ENCODE data around the gene LPGAT1. TPM values are rescaled to one million over a fixed set of nuclear protein-coding genes. Genes with fewer than 3 reads are reported as not detected.

Gene LPGAT1
- total RNA-seq, 2 donors from 2014 or later, result 29.6 to 81.7 TPM

GRCh38 chr1:211811126-211811525 is 19.4 kb downstream of the LPGAT1 start:
- no peaks in the 10 kb centered on the region for H3K4me1 ChIP-seq (replicated peaks)
- no peak for DNase-seq (ENCODE audit: low spot score)
- H3K4me3 ChIP-seq, result no peak overlapping the region
- H3K27me3 ChIP-seq (replicated peaks; ENCODE audit: insufficient read depth), result no peaks in the 10 kb centered on the region
- 56% methylated on average over 3 of the region's 3 CpGs for WGBS
- intact Hi-C loops (cut with DNase I), result no loop called here
- no peak overlapping the region for H3K27ac ChIP-seq
- H3K9me3 ChIP-seq, result no peaks in the 10 kb centered on the region
- TF ChIP-seq CTCF (IDR thresholded peaks at IDR 0.05), result no peak
- TF ChIP-seq POLR2A (IDR thresholded peaks at IDR 0.05), result no peak
- TF ChIP-seq POLR2AphosphoS5 (IDR thresholded peaks at IDR 0.05), result no peak
- H3K36me3 ChIP-seq, result no peaks in the 10 kb centered on the region

- no peak for TF ChIP-seq CTCF (IDR thresholded peaks at IDR 0.05)
- Histone ChIP-seq H3K4me3 (no peak overlapping the region), H3K27me3 (replicated peaks; ENCODE audit: insufficient read depth) (no peaks in the 10 kb centered on the region), H3K27ac (no peak overlapping the region), H3K36me3 (no peaks in the 10 kb centered on the region), H3K4me1 (replicated peaks) (no peaks in the 10 kb centered on the region), H3K9me3 (no peaks in the 10 kb centered on the region)
- no peak for DNase-seq (ENCODE audit: low spot score)
- WGBS, result 49% methylated on average over 2 of the region's 2 CpGs
- intact Hi-C loops (cut with DNase I), result no loop called here
These were observed 22.1 kb downstream of the LPGAT1 start for GRCh38 chr1:211808475-211808874.

GRCh38 chr1:211804915-211805314 is 25.6 kb downstream of the LPGAT1 start:
- Histone ChIP-seq H3K27me3 (replicated peaks; ENCODE audit: insufficient read depth) (no peaks in the 10 kb centered on the region), H3K9me3 (no peaks in the 10 kb centered on the region), H3K4me3 (no peak overlapping the region), H3K4me1 (replicated peaks) (no peaks in the 10 kb centered on the region), H3K27ac (no peak overlapping the region), H3K36me3 (no peaks in the 10 kb centered on the region)
- 83% methylated on average over 2 of the region's 2 CpGs for WGBS
- intact Hi-C loops (cut with DNase I), result no loop called here
- no peak for DNase-seq (ENCODE audit: low spot score)
- no peak for TF ChIP-seq POLR2A (IDR thresholded peaks at IDR 0.05)
- TF ChIP-seq CTCF (IDR thresholded peaks at IDR 0.05), result no peak
- no peak for TF ChIP-seq POLR2AphosphoS5 (IDR thresholded peaks at IDR 0.05)

DNA sequence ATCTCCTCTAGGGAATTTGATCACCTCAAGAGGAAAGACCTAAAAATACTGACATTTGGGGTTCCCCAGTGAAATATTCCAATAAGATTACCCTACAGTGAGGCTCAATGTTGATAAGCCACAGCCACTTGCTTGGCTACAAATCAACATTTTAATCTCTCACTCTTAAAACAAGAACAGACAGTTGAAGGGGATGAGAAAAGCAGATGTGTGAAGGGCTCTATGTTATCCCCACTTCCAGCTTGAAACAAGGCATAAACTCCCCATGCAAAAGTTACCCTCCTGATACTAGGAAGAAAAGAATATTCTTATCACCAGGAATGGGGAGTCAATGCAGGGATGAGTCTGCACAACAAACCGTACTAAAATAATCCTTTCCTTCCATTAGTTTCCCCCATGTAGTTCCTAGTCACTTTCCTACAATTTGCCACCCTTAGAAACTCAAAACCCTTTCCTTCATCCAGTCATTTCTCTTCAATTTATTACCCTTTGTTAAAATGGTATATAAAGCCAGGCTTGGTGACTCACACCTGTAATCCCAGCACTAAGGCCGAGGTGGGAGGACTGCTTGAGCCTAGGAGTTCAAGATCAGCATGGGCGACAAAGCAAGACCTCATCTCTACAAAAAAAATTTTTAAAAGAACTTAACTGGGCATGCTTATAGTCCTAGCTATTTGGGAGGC is 29.5 kb downstream of the LPGAT1 start:
- Histone ChIP-seq H3K4me3 (no peak overlapping the region), H3K9me3 (no peaks in the 10 kb centered on the region), H3K4me1 (replicated peaks) (no peaks in the 10 kb centered on the region), H3K27me3 (replicated peaks; ENCODE audit: insufficient read depth) (no peaks in the 10 kb centered on the region), H3K27ac (no peak overlapping the region), H3K36me3 (no peaks in the 10 kb centered on the region)
- TF ChIP-seq POLR2A (IDR thresholded peaks at IDR 0.05) (no peak), POLR2AphosphoS5 (IDR thresholded peaks at IDR 0.05) (no peak), CTCF (IDR thresholded peaks at IDR 0.05) (no peak)
- no peak for DNase-seq (ENCODE audit: low spot score)
- WGBS, result 97% methylated on average over 3 of the region's 3 CpGs
- intact Hi-C loops (cut with DNase I), result no loop called here

DNA sequence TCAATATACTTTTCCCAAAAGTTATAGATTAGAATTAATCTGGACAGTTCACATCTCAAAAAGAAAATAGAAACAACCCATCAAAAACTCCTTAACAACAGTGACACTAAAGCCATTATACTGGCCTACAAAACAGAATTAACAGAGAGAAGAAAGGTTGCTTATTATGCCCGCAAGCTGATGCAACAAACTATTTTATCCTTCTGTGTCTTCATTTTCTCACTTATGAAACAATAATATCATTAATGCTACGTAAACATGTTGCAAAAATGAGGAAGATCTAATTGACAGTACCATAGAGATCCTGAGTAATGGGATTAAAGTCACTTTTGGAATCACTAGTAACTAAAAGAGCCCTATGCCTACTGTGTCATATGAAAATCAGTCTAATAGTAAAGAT is 32.6 kb downstream of the LPGAT1 start:
- no peak for TF ChIP-seq POLR2A (IDR thresholded peaks at IDR 0.05)
- TF ChIP-seq CTCF (IDR thresholded peaks at IDR 0.05), result no peak
- no peak for TF ChIP-seq POLR2AphosphoS5 (IDR thresholded peaks at IDR 0.05)
- no peak overlapping the region for H3K4me3 ChIP-seq
- WGBS, result 67% methylated on average over 2 of the region's 2 CpGs
- DNase-seq (ENCODE audit: low spot score), result no peak
- H3K9me3 ChIP-seq, result no peaks in the 10 kb centered on the region
- no peak overlapping the region for H3K27ac ChIP-seq
- H3K4me1 ChIP-seq (replicated peaks), result no peaks in the 10 kb centered on the region
- intact Hi-C loops (cut with DNase I), result no loop called here
- H3K27me3 ChIP-seq (replicated peaks; ENCODE audit: insufficient read depth), result no peaks in the 10 kb centered on the region
- H3K36me3 ChIP-seq, result no peaks in the 10 kb centered on the region
